IMR-90 (cell line): ENCODE measurements around the gene FHL5. TPM values are rescaled to one million over a fixed set of nuclear protein-coding genes. Genes with fewer than 3 reads are reported as not detected.

Experiments used
- ATAC-seq: fragments of 200-7000 bp; cut with Tn5 transposase; 2 replicates; pipeline ENCODE4 v1.9.1; 2020; ENCODE audit warnings: low read depth, mild to moderate bottlenecking, moderate library complexity
- BruUV-seq: library from RNA; stranded (reverse); fragments of 400-500 nt; replicated peaks from 2 replicates; lab custom pipeline; 2021; lab: Mats Ljungman, UMichigan
- CTCF ChIA-PET: fragments of 300-600 bp; formaldehyde crosslinking; extraction: SDS; loops from one replicate; lab custom pipeline; 2021; ENCODE audit warnings: antibody characterized with exemption; lab: Yijun Ruan, JAX
- POLR2A ChIA-PET: fragments of 300-600 bp; sonication (Branson Sonifier 250); formaldehyde crosslinking; loops from one replicate; lab custom pipeline; 2022; ENCODE audit warnings: antibody characterized with exemption; ENCODE audit not compliant: unreplicated experiment; lab: Charles Lee
- DNase-seq: peaks from one replicate; pipeline ENCODE4 v3.0.0; 2013
- H2AFZ ChIP-seq: replicated peaks from 2 replicates; pipeline ENCODE3; 2013; ENCODE audit warnings: low read length, mild to moderate bottlenecking; ENCODE audit not compliant: poor library complexity
- H2AK5ac ChIP-seq: 2 replicates; pipeline ENCODE4 v1.6.1; 2013; ENCODE audit warnings: low read depth, low read length, inconsistent platforms
- H2AK9ac ChIP-seq: replicated peaks from 2 replicates; pipeline ENCODE3; 2013; ENCODE audit warnings: mild to moderate bottlenecking, low read depth, low read length, moderate library complexity; ENCODE audit not compliant: poor library complexity
- H2BK120ac ChIP-seq: 2 replicates; pipeline ENCODE4 v1.6.1; 2013; ENCODE audit warnings: low read depth, low read length, inconsistent platforms
- H2BK15ac ChIP-seq: 3 replicates; pipeline ENCODE4 v1.6.1; 2013; ENCODE audit warnings: low read depth, low read length, inconsistent platforms
- H2BK20ac ChIP-seq: 2 replicates; pipeline ENCODE4 v1.6.1; 2013; ENCODE audit warnings: low read depth, mild to moderate bottlenecking, inconsistent platforms, low read length, moderate library complexity
- H2BK5ac ChIP-seq: 2 replicates; pipeline ENCODE4 v1.6.1; 2013; ENCODE audit warnings: mild to moderate bottlenecking, low read depth, low read length, inconsistent platforms; ENCODE audit not compliant: poor library complexity, severe bottlenecking
- H3K14ac ChIP-seq: replicated peaks from 2 replicates; pipeline ENCODE4 v1.6.1; 2013; ENCODE audit warnings: low read depth, low read length, inconsistent platforms
- H3K18ac ChIP-seq: 2 replicates; pipeline ENCODE4 v1.6.1; 2013; ENCODE audit warnings: low read depth, low read length, control low read depth
- H3K23ac ChIP-seq: 2 replicates; pipeline ENCODE4 v1.6.1; 2013; ENCODE audit warnings: low read depth, low read length, inconsistent platforms
- H3K27ac ChIP-seq: 2 replicates; pipeline ENCODE4 v1.5.1; 2013; ENCODE audit warnings: mild to moderate bottlenecking, control low read depth, low read length; ENCODE audit not compliant: insufficient read depth
- H3K27me3 ChIP-seq: 2 replicates; pipeline ENCODE4 v1.6.1; 2013; ENCODE audit warnings: low read length; ENCODE audit not compliant: control insufficient read depth, insufficient read depth
- H3K36me3 ChIP-seq: 2 replicates; pipeline ENCODE4 v1.6.1; 2013; ENCODE audit warnings: low read length, mixed read lengths; ENCODE audit not compliant: control insufficient read depth, insufficient read depth
- H3K4ac ChIP-seq: 2 replicates; pipeline ENCODE4 v1.6.1; 2013; ENCODE audit warnings: low read depth, low read length, inconsistent platforms
- H3K4me1 ChIP-seq: 2 replicates; pipeline ENCODE4 v1.6.1; 2013; ENCODE audit warnings: low read length, mixed read lengths; ENCODE audit not compliant: control insufficient read depth, insufficient read depth
- H3K4me2 ChIP-seq: 2 replicates; pipeline ENCODE4 v1.6.1; 2013; ENCODE audit warnings: low read depth, mild to moderate bottlenecking, control low read depth, low read length, moderate library complexity
- H3K4me3 ChIP-seq: 2 replicates; pipeline ENCODE4 v1.5.1; 2013; ENCODE audit warnings: low read depth, mild to moderate bottlenecking, control low read depth, low read length, moderate library complexity; ENCODE audit not compliant: insufficient read depth
- H3K56ac ChIP-seq: 2 replicates; pipeline ENCODE4 v1.6.1; 2013; ENCODE audit warnings: low read length, inconsistent platforms; ENCODE audit not compliant: insufficient read depth; ENCODE audit errors: extremely low read depth
- H3K79me1 ChIP-seq, 2 experiments: 2 replicates each; pipeline ENCODE4 v1.6.1; 2013; ENCODE audit warnings: low read length in 2 of 2, inconsistent platforms in 1 of 2, low read depth in 1 of 2
- H3K9ac ChIP-seq: 2 replicates; pipeline ENCODE4 v1.6.1; 2013; ENCODE audit warnings: low read depth, low read length, control low read depth
- H3K9me1 ChIP-seq: 2 replicates; pipeline ENCODE4 v1.6.1; 2013; ENCODE audit warnings: low read length, inconsistent platforms; ENCODE audit not compliant: insufficient read depth
- H3K9me3 ChIP-seq: 2 replicates; pipeline ENCODE4 v1.6.1; 2013; ENCODE audit warnings: low read length; ENCODE audit not compliant: control insufficient read depth, insufficient read depth
- H4K20me1 ChIP-seq: 2 replicates; pipeline ENCODE4 v1.6.1; 2013; ENCODE audit warnings: low read length, inconsistent platforms; ENCODE audit not compliant: insufficient read depth
- H4K5ac ChIP-seq: 2 replicates; pipeline ENCODE4 v1.6.1; 2013; ENCODE audit warnings: mild to moderate bottlenecking, low read depth, low read length, control low read depth
- H4K8ac ChIP-seq, 2 experiments: 2 replicates each; pipeline ENCODE4 v1.6.1; 2013; ENCODE audit warnings: low read depth in 2 of 2, low read length in 2 of 2, control low read depth in 1 of 2, inconsistent platforms in 1 of 2
- H4K91ac ChIP-seq: 2 replicates; pipeline ENCODE4 v1.6.1; 2013; ENCODE audit warnings: low read depth, low read length, inconsistent platforms; ENCODE audit not compliant: insufficient read depth
- CHD1 ChIP-seq: IDR thresholded peaks from 2 replicates; pipeline ENCODE4 v1.6.1; 2012; ENCODE audit warnings: low read depth, low read length, improper control_type of control experiment
- FOS ChIP-seq: fragments of 150-350 bp; IDR thresholded peaks from 2 replicates; pipeline ENCODE4 v1.6.1; 2016; ENCODE audit warnings: low read depth, low read length
- MAZ ChIP-seq: IDR thresholded peaks from 2 replicates; pipeline ENCODE4 v1.6.1; 2012; ENCODE audit warnings: low read depth, mild to moderate bottlenecking, low read length, improper control_type of control experiment, moderate library complexity, borderline replicate concordance
- MXI1 ChIP-seq: IDR thresholded peaks from 2 replicates; pipeline ENCODE4 v1.6.1; 2012; ENCODE audit warnings: low read depth, mild to moderate bottlenecking, low read length, moderate library complexity, borderline replicate concordance
- POLR2A ChIP-seq: IDR thresholded peaks from 2 replicates; pipeline ENCODE4 v1.6.1; 2012; ENCODE audit warnings: mild to moderate bottlenecking, low read depth, low read length
- USF2 ChIP-seq: fragments of 150-350 bp; IDR thresholded peaks from 2 replicates; pipeline ENCODE4 v1.6.1; 2017; ENCODE audit warnings: mild to moderate bottlenecking, antibody characterized with exemption, low read length, low read depth
- dilution Hi-C: fragments of 300-500 bp; cut with HindIII; formaldehyde crosslinking; loops from one replicate; pipeline ENCODE4 v1.14.3; 2018; ENCODE audit warnings: low sequenced_read_pairs; ENCODE audit not compliant: unreplicated experiment
- in situ Hi-C: fragments of 300-500 bp; cut with MboI; formaldehyde crosslinking; loops from 3 replicates; pipeline ENCODE4 v1.14.3; 2019; ENCODE audit warnings: low sequenced_read_pairs, inconsistent platforms, mixed read lengths
- intact Hi-C: fragments of 100-400 bp; cut with micrococcal nuclease; formaldehyde crosslinking; loops from 2 replicates; pipeline ENCODE4 v1.10.0; 2022
- polyA plus RNA-seq, 3 experiments: library from polyadenylated mRNA; depleted of rRNA; stranded (reverse); fragments of >200 nt; gene quantifications; 2 replicates each; pipeline ENCODE4 v1.2.3, GENCODE V29; 2012; ENCODE audit warnings: low replicate concordance in 1 of 3
- total RNA-seq: library from RNA; depleted of rRNA; stranded (reverse); fragments of >200 nt; gene quantifications from 2 replicates; pipeline ENCODE4 v1.2.3, GENCODE V29; 2012

FHL5 gene
- total and polyA plus RNA-seq, 2 of the 4 experiments (the other 2 are of a cell fraction), result not detected

- H3K14ac ChIP-seq, result no peak overlapping the region
- H3K56ac ChIP-seq, result no peak overlapping the region
- intact Hi-C loops (no loop called here), dilution Hi-C loops (no loop called here), in situ Hi-C loops (no loop called here)
- H3K27me3 ChIP-seq, result no peaks in the 10 kb centered on the region
- H3K36me3 ChIP-seq, result no peaks in the 10 kb centered on the region
- H3K23ac ChIP-seq, result no peak overlapping the region
- no peak overlapping the region for H4K8ac ChIP-seq
- H2BK20ac ChIP-seq, result no peak overlapping the region
- no peaks in the 10 kb centered on the region for H3K79me1 ChIP-seq
- no peak overlapping the region for H3K4me2 ChIP-seq
- H4K20me1 ChIP-seq, result no peaks in the 10 kb centered on the region
- DNase-seq (no peak), ATAC-seq (no peak)
- no peak overlapping the region for H3K9ac ChIP-seq
- no peak overlapping the region for H2AK5ac ChIP-seq
- H3K27ac ChIP-seq, result no peak overlapping the region
- no peak overlapping the region for H2BK15ac ChIP-seq
- H3K9me1 ChIP-seq, result no peaks in the 10 kb centered on the region
- no peaks in the 10 kb centered on the region for H3K4me1 ChIP-seq
- CTCF ChIA-PET, result interaction anchor here (0.8 kb wide), 1 partner anchor 8 kb away, joined by 4 read pairs; no protein-coding TSS in a partner anchor
- H2BK120ac ChIP-seq, result no peak overlapping the region
- no peak overlapping the region for H2AFZ ChIP-seq
- no peak overlapping the region for H2BK5ac ChIP-seq
- no peak overlapping the region for H3K18ac ChIP-seq
- no peak overlapping the region for H3K4ac ChIP-seq
- H2AK9ac ChIP-seq, result no peak overlapping the region
- no peak overlapping the region for H4K91ac ChIP-seq
- H4K5ac ChIP-seq, result no peak overlapping the region
- TF ChIP-seq USF2, result no peak
- TF ChIP-seq MAZ, result no peak
- TF ChIP-seq POLR2A, result no peak
- TF ChIP-seq MXI1, result no peak
- TF ChIP-seq FOS, result no peak
- no peak for TF ChIP-seq CHD1
- no peak overlapping the region for H3K4me3 ChIP-seq
- no TSS peak for BruUV-seq
- POLR2A ChIA-PET, result no interaction called here
- no peaks in the 10 kb centered on the region for H3K9me3 ChIP-seq
These were observed 45.1 kb downstream of the FHL5 start for GRCh38 chr6:96608074-96608473.
